Esophagus muscularis mucosa (tissue), 4 donors: ENCODE measurements around the gene PDE4D. TPM values are rescaled to one million over a fixed set of nuclear protein-coding genes. Genes with fewer than 3 reads are reported as not detected.
"Not testable (repeated sequence)": the region's sequence is repeated elsewhere in the genome, so short reads cannot be mapped to it uniquely, and the experiment has no call there.

ENCODE experiments used
- DNase-seq: peaks from one replicate; pipeline ENCODE4 v3.0.0-alpha.2; 2017; ENCODE audit errors: extremely low spot score
- H3K27ac ChIP-seq, 4 donors: fragments of 200-600 bp; sonication (generic); replicated peaks in 1 of 4; 1 replicate in 3 of 4; 2 replicates in 1 of 4; pipeline ENCODE4 v1.5.1; 2016 to 2019; ENCODE audit warnings: mild to moderate bottlenecking in 1 of 4
- H3K27me3 ChIP-seq, 4 donors: fragments of 200-600 bp; sonication (generic); one replicate each; pipeline versions ENCODE4 v1.5.1 to v1.6.0; 2016 to 2019
- H3K36me3 ChIP-seq, 4 donors: fragments of 200-600 bp; sonication (generic); one replicate each; pipeline ENCODE4 v1.5.1; 2016 to 2019
- H3K4me1 ChIP-seq, 4 donors: fragments of 200-600 bp; sonication (generic); one replicate each; pipeline ENCODE4 v1.5.1; 2016 to 2019
- H3K4me3 ChIP-seq, 4 donors: fragments of 200-600 bp; sonication (generic); 1 replicate in 2 of 4; 2 replicates in 2 of 4; pipeline ENCODE4 v1.5.1; 2016 to 2019; ENCODE audit warnings: mild to moderate bottlenecking in 4 of 4, moderate library complexity in 1 of 4
- H3K9me3 ChIP-seq, 4 donors: fragments of 200-600 bp; sonication (generic); 1 replicate in 3 of 4; 2 replicates in 1 of 4; pipeline ENCODE4 v1.5.1; 2016 to 2019
- EP300 ChIP-seq: sonication (generic); formaldehyde crosslinking; IDR thresholded peaks from one replicate; pipeline ENCODE4 v1.6.1; 2017; ENCODE audit warnings: antibody characterized with exemption
- POLR2A ChIP-seq: fragments of 450-650 bp; IDR thresholded peaks from one replicate; pipeline ENCODE4 v1.6.1; 2017; ENCODE audit warnings: antibody characterized with exemption, moderate library complexity, mild to moderate bottlenecking, low read depth
- POLR2AphosphoS5 ChIP-seq, 2 donors: sonication (generic); formaldehyde crosslinking; IDR thresholded peaks; one replicate each; pipeline ENCODE4 v1.6.1; 2017; ENCODE audit warnings: antibody characterized with exemption in 2 of 2
- WGBS: methylation state at CpG from one replicate; pipeline ENCODE4 v1.1.5; 2018; 5-methylcytosine and 5-hydroxymethylcytosine counted together
- intact Hi-C: fragments of 100-400 bp; cut with DNase I; formaldehyde crosslinking; loops from one replicate; pipeline ENCODE4 v1.15.1; 2023
- total RNA-seq, 4 donors: library from RNA; depleted of rRNA; stranded (reverse); fragments of >200 nt; gene quantifications; one replicate each; pipeline versions ENCODE4 v1.1.0 to v1.2.1, GENCODE V29; 2016
- TF ChIP-seq, protein P1 (sequence below), 3 experiments: fragments of 200-600 bp in 2 of 3; fragments of 450-650 bp in 1 of 3; sonication (generic) in 2 of 3; IDR thresholded peaks; one replicate each; pipeline ENCODE4 v1.5.1; 2017 to 2019; ENCODE audit warnings: antibody characterized with exemption in 3 of 3, mild to moderate bottlenecking in 2 of 3, moderate library complexity in 1 of 3

PDE4D gene
- total RNA-seq, 4 donors from 2014 or later = 39.2 to 87.0 (median 50.2) TPM

DNA sequence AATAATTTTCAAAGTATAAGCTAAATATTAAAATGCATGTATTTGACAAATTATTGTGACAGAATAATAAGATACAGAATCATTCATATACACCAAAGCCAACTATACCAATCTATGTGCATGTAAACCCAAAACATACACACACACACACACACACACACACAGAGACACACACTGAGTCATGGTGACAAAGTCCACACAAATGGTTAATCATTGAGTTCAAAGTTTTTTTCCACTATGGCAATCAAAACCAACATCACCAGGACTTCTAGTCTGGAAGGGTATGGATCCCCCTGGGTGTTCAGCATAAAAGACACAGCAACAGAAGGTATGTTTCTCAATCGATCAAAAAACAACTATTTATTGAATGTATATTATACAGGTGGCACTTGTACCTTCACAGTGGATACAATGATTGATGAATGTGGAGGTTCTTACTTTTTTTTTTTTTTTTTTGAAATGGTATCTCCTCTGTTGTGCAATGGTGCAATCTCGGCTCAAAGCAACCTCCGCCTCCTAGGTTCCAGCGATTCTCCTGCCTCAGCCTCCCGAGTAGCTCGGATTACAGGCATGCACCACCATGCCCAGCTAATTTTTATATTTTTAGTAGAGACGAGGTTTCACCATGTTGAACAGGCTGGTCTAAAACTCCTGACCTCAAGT lies 137.0 kb downstream of the PDE4D start:
- Histone ChIP-seq H3K27ac (no peak overlapping the region), H3K4me3 (no peak overlapping the region), H3K27me3 (no peaks in the 10 kb centered on the region), H3K36me3 (no peaks in the 10 kb centered on the region), H3K4me1 (no peaks in the 10 kb centered on the region), H3K9me3 (no peaks in the 10 kb centered on the region)
- no peak for DNase-seq
- no peak for TF ChIP-seq POLR2A
- WGBS = 94% methylated on average over 7 of the region's 7 CpGs
- intact Hi-C loops = no loop called here

DNA sequence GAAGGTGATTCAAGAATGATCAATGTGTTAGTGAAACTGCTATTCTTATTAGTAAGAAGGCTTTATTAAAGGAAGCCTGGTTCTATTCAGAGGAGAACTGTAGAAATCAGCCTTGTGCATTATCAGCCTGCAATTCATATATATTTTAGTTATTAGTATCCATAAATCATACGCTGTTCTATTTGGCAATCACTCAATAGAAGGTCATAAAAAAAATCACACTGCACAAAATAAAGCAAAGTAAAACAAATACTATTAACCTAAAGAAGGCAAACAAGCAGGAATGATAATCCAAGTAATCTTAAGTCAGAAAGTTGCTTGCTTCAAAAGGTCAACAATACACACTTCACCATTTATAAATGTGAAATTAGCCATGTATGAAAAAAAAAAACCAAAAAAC lies 138.1 kb downstream of the PDE4D start:
- intact Hi-C loops = no loop called here
- no peak overlapping the region for H3K4me3 ChIP-seq
- H3K27ac ChIP-seq = no peak overlapping the region
- H3K9me3 ChIP-seq = no peaks in the 10 kb centered on the region
- TF ChIP-seq POLR2A (no peak), EP300 (no peak), POLR2AphosphoS5 (IDR thresholded peaks at IDR 0.05) (no peak)
- H3K4me1 ChIP-seq = no peaks in the 10 kb centered on the region
- 88% methylated on average over 1 of the region's 1 CpG for WGBS
- no peaks in the 10 kb centered on the region for H3K36me3 ChIP-seq
- no peak for DNase-seq
- no peaks in the 10 kb centered on the region for H3K27me3 ChIP-seq

DNA sequence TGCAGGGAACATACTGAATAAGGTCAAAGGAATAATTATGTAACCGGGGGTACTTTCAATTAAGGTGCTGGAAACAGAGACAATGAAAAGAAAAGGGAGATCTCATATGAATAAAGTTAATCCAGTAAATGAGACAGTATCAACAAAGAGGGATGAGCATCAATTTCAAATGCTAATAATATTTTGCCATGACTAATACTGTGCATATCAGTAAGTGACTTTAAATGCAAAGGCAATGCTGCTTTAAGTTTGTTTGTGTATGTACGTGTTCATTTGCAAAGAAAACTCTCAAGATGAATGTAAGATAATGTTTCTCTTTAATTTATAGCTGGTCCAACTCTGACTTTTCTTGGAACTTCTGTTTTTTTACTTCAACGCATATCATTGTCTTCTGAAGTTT lies 139.9 kb downstream of the PDE4D start:
- Histone ChIP-seq H3K27me3 (no peaks in the 10 kb centered on the region), H3K4me3 (no peak overlapping the region), H3K9me3 (no peaks in the 10 kb centered on the region), H3K27ac (no peak overlapping the region), H3K36me3 (no peaks in the 10 kb centered on the region), H3K4me1 (no peaks in the 10 kb centered on the region)
- intact Hi-C loops = no loop called here
- 89% methylated on average over 3 of the region's 3 CpGs for WGBS
- TF ChIP-seq EP300 (no peak), POLR2AphosphoS5 (IDR thresholded peaks at IDR 0.05) (no peak), POLR2A (no peak)
- TF ChIP-seq, protein P1, sequence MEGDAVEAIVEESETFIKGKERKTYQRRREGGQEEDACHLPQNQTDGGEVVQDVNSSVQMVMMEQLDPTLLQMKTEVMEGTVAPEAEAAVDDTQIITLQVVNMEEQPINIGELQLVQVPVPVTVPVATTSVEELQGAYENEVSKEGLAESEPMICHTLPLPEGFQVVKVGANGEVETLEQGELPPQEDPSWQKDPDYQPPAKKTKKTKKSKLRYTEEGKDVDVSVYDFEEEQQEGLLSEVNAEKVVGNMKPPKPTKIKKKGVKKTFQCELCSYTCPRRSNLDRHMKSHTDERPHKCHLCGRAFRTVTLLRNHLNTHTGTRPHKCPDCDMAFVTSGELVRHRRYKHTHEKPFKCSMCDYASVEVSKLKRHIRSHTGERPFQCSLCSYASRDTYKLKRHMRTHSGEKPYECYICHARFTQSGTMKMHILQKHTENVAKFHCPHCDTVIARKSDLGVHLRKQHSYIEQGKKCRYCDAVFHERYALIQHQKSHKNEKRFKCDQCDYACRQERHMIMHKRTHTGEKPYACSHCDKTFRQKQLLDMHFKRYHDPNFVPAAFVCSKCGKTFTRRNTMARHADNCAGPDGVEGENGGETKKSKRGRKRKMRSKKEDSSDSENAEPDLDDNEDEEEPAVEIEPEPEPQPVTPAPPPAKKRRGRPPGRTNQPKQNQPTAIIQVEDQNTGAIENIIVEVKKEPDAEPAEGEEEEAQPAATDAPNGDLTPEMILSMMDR (IDR thresholded peaks at IDR 0.05) = no peak
- DNase-seq = no peak

DNA sequence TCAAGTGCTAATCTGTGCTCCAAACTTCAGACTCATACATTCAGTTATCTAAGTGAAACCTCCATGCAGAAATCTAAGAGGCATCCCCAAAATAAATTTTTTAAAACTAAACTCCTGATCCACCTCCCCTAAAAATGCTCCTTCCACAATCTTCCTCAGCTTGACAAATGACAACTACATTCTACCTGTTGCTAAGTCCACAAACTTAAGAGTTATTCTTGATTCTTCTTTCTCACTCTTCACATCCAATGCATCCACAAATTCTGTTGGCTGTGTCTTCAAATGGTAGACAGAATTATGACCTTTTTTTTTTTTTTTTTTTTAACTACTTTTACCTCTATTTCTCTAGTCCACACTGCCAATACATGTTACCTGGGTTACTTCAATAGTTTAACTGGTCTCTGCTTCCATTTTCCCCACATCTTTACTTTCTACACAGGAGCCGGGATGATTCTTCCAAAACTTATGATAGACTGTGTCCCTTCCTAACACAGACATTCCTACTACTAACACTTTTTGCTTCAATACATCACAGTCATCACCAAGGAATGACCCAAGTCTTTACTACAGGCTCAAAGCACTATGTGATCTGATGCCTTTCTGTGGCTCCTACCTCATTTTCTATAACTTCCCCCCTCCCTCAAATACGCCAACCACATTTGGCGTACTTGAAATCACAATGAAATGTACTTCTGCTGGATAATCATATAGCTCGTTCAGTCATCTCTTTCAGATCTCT lies 143.6 kb downstream of the PDE4D start:
- H3K4me1 ChIP-seq = peaks cover 0 to 12% (median 7%) of the 10 kb centered on the region in 4 donors
- 100% methylated on average over 4 of the region's 4 CpGs for WGBS
- H3K36me3 ChIP-seq = no peaks in the 10 kb centered on the region
- TF ChIP-seq POLR2AphosphoS5 (IDR thresholded peaks at IDR 0.05) = no peak
- TF ChIP-seq, protein P1 (IDR thresholded peaks at IDR 0.05) = no peak
- no peak for TF ChIP-seq EP300
- TF ChIP-seq POLR2A = no peak
- H3K27ac ChIP-seq = no peak overlapping the region
- H3K4me3 ChIP-seq = no peak overlapping the region
- intact Hi-C loops = no loop called here
- no peak for DNase-seq
- H3K9me3 ChIP-seq = no peaks in the 10 kb centered on the region
- no peaks in the 10 kb centered on the region for H3K27me3 ChIP-seq

DNA sequence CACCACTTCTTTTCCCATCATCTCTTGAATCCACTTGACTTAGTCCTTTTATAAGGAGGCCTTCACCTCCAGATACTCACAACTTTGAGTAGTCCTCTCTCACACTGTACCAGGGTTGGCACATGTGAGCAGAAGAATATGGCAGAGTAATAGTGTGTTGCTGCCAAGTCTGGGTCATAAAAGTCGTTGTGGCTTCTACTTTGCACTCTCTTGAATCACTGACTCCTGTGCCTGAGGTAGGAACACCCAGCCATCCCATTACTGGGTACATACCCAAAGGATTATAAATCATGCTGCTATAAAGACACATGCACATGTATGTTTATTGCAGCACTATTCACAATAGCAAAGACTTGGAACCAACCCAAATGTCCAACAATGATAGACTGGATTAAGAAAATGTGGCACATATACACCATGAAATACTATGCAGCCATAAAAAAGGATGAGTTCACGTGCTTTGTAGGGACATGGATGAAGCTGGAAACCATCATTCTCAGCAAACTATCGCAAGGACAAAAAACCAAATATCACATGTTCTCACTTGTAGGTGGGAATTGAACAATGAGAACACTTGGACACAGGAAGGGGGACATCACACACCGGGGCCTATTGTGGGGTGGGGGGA lies 145.4 kb downstream of the PDE4D start:
- intact Hi-C loops, H3K27ac ChIP-seq, DNase-seq, H3K9me3 ChIP-seq, H3K27me3 ChIP-seq, H3K4me3 ChIP-seq, H3K36me3 ChIP-seq: not testable (repeated sequence)
- peaks cover 0 to 16% (median 11%) of the 10 kb centered on the region in 4 donors for H3K4me1 ChIP-seq
- 79% methylated on average over 3 of the region's 4 CpGs for WGBS

DNA sequence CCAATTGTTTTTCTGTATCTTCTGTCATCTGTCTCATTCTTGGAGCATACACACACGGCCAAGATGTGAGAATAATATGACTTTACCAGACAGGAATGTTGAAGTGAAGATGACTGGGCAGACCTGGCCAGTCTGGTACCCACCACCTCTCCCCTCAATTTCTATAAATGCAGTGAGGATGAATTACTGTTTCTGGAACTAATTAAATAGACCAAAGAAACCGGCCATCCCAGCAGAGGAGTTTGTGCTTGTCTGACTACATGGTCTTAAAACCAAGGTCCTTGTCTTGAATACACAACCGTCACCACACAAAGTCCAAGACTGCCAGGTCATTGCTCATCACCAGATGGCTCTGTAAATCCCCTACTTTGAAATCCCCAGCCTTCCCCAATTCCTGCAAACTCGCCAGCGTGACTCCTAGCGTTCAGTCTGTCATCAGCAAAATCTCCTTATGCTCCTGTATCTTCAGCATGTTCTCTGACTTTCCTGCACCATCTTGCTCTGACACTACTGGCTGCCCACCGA lies 147.2 kb downstream of the PDE4D start:
- no peak for DNase-seq
- no peaks in the 10 kb centered on the region for H3K36me3 ChIP-seq
- WGBS = 73% methylated on average over 7 of the region's 7 CpGs
- H3K27ac ChIP-seq = peak overlapping the region in 2 of 4 donors; percentile 27 to 64
- H3K4me1 ChIP-seq = peaks cover 0 to 16% (median 11%) of the 10 kb centered on the region in 4 donors
- TF ChIP-seq, protein P1 (IDR thresholded peaks at IDR 0.05) = no peak
- TF ChIP-seq EP300 (no peak), POLR2AphosphoS5 (IDR thresholded peaks at IDR 0.05) (no peak), POLR2A (no peak)
- no peaks in the 10 kb centered on the region for H3K27me3 ChIP-seq
- no peak overlapping the region for H3K4me3 ChIP-seq
- intact Hi-C loops = no loop called here
- no peaks in the 10 kb centered on the region for H3K9me3 ChIP-seq
